Hypothalamus (tissue), 51 donors: ENCODE results near the gene DOCK3.

Experiments used
- DNase-seq, 51 donors: peaks; one replicate each; lab custom pipeline; 2025; lab: John Stamatoyannopoulos, UW

The DOCK3 gene, protein sequence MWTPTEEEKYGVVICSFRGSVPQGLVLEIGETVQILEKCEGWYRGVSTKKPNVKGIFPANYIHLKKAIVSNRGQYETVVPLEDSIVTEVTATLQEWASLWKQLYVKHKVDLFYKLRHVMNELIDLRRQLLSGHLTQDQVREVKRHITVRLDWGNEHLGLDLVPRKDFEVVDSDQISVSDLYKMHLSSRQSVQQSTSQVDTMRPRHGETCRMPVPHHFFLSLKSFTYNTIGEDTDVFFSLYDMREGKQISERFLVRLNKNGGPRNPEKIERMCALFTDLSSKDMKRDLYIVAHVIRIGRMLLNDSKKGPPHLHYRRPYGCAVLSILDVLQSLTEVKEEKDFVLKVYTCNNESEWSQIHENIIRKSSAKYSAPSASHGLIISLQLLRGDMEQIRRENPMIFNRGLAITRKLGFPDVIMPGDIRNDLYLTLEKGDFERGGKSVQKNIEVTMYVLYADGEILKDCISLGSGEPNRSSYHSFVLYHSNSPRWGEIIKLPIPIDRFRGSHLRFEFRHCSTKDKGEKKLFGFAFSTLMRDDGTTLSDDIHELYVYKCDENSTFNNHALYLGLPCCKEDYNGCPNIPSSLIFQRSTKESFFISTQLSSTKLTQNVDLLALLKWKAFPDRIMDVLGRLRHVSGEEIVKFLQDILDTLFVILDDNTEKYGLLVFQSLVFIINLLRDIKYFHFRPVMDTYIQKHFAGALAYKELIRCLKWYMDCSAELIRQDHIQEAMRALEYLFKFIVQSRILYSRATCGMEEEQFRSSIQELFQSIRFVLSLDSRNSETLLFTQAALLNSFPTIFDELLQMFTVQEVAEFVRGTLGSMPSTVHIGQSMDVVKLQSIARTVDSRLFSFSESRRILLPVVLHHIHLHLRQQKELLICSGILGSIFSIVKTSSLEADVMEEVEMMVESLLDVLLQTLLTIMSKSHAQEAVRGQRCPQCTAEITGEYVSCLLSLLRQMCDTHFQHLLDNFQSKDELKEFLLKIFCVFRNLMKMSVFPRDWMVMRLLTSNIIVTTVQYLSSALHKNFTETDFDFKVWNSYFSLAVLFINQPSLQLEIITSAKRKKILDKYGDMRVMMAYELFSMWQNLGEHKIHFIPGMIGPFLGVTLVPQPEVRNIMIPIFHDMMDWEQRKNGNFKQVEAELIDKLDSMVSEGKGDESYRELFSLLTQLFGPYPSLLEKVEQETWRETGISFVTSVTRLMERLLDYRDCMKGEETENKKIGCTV (N-terminal part only)

DNA sequence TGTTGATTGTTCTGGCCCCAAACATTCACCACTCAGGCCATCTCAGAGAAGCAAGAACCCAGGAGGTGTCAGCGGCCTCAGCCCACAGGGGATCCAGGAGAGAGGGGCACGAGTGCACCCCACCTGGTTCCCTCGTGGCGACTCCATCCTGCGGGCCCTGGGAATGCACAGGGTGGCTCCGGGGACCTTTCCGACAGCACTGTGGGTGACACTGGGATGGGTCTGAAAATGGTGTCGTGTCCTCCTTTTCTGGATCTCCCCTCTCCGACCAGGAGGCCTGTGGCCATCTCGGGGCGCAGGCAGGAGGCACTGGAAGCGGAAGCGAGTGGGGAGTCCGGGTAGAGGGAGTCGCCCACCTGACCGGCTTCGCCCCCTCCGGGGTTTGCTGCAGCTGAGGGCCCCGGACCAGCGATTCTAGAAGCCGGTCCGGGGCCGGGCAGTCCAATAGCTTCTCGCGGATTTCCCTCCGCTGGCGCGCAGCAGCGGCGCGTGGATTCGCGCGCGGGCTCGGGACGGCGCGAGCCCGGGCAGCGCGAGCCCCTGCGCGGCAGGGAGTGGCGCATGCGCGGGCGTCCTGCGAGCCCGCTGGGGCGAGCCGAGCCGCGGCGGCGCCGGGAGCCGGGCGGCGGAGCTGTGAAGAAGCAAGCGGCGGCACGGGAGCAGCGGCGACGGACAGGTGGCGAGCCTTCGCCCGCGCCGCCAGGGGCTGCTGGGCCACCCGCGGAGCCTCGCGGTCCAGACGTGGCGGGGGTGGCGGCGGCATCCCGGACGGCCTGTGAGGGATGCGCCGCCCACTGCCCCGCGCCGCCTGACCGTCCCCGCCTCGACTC is at the start of gene DOCK3:
TSS of gene DOCK3 (plus strand) at position 579 of the 830 bp plus-strand sequence. CDS start 337 bp downstream, outside the sequence.
- DNase-seq, result peak in 37 of 51 donors; percentile 7 to 74 (median 45)

DNA sequence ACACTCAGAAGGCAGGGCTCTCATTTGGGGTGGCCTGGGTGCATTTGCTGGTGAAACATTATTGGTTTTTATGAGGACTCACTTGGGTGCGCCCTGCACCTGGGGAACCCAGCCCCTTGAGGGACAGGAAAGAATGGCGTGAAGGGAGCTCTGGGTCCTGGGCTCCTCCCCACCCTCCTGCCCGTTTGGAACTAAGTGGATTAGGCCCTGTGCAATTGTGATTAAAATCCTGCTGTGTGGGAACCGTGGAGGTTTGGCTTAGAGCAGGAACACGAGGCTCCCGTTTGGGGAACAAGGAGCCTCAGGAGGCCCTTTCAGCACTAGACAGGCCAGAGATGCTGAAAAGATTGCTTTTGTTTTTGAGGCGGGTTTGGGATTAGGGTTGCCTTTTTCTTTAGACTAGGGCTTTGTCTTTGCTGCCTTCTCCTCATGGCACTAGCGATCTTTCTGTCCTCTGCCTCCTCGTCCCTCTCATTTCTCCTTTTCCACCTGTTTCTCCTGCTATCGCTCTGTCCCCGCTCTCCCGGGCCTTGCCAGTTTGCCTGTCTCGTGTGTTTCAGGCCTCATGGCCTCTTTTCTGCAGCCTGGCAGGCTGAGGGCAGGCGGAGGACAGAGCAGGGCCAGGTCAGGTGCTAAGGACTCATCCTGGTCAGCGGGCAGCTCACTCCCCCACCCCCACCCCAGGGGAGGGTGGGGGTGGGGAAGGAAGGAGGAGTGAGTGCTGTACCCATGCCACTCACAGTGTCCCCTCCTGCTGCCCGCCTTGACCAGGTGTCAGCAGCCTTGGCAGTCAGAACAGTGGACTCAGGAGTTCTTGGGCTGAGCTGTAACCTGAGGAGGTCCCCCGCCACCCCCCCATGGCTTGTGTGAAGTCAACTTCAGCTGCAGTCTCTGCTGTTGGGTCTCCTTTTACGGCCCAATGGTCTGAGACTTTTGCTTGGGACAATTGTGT is 49.2 kb upstream of the DOCK3 start:
- DNase-seq, result no peak

DNA sequence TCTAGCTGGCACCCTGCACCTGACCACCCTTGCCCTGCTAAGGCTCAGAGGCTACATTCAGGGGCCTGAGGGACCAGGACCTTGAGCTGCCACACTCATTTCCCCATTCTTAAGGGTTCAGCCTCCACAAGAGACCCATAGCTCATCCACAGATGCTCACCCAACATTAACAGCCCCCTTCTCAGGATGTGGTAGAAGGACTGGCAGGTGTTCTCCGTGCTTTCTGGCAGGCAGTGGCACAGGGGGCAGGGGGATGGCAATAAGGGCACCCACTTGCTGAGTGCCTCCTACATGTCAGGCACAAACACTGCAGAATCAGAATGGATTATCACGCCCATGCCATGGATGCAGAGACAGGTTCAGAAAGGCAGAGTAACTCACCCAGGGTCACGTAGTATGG is 48.3 kb upstream of the DOCK3 start:
- DNase-seq, result no peak

- peak in 18 of 51 donors; percentile 8 to 55 (median 26) for DNase-seq
Observed at GRCh38 chr3:50627407-50628051, 47.2 kb upstream of the DOCK3 start.

DNA sequence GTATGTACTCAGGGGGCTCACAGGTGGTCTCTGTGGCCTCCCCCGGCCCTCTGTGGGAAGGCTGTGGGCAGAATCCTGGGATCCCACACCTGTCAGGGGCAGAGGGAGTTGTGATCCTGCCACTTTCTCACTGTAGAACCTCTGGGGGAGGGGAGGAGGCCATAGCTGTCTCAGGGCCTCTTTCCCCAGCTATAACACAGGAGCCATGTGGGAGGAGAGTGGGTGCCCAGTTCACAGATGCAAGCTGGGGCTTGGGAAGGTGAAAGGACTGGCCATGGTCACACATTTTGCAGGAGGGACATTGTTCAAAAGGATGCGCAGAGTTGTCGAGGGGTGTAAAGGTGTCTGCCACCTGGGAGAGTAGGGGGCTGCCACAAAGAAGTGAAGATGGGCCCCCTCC is 46.1 kb upstream of the DOCK3 start:
- DNase-seq, result no peak

DNA sequence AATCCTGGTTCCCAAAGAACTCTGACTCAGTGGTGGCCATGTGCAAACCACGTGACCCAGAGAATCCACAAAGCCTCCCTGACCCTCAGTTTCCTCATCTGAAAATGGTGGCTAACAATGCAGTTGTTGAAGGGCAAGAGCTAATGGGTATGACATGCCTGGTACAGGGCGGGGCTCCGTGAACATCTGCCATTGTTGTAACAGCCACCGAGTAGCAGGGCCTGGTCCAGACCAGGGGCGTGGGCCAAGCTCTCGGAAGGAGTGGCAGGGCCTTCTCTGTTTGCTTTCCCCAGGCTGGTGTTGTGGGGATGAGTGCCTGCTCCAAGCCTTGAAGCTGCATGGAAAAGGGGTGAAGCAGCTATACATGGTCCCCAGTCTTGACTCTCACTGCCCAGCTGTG is 44.3 kb upstream of the DOCK3 start:
- DNase-seq, result no peak

DNA sequence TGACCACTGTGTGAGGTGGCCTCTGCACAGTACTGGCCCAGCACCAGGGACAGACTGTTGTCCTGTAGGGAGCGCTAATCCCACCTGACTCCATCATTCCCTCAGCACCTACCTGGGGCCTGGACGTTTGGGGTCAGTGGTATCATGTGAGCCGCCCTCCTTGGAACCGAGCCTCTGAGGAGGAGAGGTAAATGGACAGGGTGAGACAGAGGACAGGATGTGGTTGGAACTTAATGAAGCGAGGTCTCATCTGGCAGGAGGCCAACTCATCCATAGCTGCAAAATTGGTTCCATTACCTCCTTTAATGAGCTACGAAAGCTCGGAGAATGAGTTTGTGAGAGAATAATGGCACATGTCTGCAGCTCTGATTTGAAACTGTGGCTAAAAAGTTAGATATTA is 43.9 kb upstream of the DOCK3 start:
- no peak for DNase-seq

- no peak for DNase-seq
Observed at GRCh38 chr3:50632450-50632849, 42.3 kb upstream of the DOCK3 start.

DNA sequence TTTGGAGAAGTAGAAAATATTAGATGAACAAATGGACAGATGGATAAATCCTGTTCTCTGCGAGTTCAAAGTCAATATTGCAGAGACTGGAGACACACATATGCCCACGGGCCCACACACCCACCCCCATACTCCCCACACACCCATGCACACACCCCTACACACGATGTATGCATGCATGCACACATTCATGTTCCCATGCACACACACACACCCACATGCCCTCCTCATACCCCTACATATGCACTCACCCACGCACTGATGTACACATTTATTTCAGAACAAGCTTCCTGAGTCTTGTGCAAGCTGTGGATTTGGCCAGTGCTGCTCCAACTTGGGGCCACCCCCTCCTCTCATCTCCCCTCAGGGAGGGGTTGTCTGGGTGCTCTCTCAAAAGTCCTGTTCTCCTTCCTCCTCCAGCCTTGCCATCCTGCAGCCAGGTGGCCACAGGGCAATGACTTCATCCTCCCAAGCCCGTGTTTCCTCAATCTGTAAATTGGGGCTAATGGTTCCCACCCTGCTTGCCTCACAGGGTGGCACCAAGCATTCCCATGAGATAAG is 41.4 kb upstream of the DOCK3 start:
- no peak for DNase-seq

DNA sequence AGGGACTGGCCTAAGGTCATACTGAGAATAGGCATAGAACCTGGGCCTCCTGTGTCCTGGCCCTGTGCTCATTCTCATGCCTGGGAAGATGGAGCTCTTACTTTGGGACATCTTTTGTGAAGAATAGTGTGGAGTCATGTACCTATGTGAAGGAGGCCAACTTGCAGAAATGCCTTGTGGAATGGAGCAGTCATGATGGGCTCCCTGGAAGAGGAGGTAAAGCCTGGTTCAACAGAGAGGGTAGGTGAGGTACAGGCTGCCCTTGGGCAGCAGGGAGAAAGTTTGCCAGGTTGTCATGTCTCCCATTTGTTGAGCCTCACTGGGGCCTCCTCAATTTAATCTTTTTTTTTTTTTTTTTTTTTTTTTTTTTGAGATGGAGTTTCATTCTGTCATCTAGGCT is 39.7 kb upstream of the DOCK3 start:
- no peak for DNase-seq

DNA sequence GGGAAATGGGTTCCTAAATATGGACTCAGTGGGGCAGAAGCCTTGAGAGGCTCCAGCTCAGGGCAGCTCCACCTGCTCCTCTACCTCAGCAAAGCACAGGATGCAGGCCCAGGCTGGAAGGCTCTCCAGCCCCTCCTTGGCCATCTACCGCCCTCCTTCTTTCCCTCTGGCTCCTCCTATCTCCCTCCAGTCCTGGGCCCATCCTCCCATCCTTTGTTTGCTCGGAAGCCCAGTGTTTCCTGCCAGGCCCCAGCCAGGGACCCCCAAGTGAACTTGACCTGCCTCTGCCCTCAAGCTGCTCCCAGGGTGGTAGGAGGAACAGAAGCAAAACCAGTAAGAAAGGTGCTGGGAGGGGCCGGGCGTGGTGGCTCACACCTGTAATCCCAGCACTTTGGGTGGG is 37.7 kb upstream of the DOCK3 start:
- no peak for DNase-seq

DNA sequence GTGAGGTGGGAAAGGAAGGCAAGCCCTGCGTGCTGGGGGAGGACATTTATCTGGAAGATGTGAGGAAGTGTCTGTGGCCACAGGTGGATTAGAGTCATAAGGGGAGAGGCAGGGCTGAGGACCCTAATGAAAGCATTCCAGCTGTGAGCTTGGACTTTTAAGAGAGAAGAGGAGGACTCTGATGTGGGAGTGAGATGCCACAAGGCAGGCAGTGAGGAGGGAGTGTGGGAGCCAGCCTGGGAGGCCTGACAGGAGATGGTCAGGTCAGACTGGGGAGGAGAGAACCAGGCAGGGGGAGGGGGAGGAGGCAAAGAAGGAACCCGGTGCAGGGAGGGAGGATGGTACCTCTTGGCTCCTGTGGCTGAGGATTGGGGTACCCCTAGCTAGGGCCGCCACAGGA is 36.8 kb upstream of the DOCK3 start:
- no peak for DNase-seq

DNA sequence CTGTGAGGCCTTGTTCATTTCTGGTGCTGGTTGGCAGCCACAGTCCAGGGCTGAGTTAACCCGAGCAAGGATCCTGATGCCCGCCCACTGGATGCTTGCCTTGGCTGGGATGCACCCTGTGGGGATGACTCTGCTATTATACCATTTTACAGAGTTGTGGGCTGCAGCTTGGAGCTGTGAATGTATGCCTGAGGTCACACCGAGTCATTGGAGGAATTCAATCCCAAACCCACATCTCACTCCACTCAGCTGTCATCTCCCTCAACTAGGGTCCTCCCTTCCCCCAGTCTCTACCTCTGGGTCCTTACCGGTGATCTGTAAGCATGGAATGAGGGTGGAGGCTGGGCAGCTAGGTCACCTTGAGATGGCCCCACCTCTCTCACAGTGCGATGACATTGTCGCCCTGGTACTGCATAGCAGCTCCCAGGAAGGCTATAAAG is 35.7 kb upstream of the DOCK3 start:
- DNase-seq, result peak in 1 of 51 donors; percentile 23

GRCh38 chr3:50642382-50642781 is 32.3 kb upstream of the DOCK3 start:
- no peak for DNase-seq

GRCh38 chr3:50644561-50644960 is 30.2 kb upstream of the DOCK3 start:
- DNase-seq, result peak in 1 of 51 donors; percentile 16

GRCh38 chr3:50645378-50645777 is 29.3 kb upstream of the DOCK3 start:
- DNase-seq, result no peak

DNA sequence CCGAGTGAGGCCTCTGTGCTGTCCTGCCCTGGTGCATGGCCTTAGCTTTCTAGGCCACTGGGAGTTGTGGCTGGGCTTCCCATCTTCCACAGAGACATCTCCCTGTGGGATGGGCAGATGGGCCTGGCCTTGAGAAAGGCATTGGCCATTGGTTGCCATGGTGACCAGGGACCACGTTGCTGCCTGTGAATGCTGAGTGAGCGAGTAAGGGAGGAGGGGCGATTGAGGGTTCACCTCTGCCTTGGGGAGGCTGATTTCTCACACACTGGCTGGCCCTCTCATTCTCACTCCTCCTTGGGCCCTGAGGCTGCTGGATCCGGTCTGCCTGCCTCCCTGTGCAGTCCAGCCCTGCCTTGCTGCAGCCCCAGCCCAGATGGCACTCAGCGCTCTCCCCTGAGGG is 26.4 kb upstream of the DOCK3 start:
- peak in 21 of 51 donors; percentile 4 to 59 (median 26) for DNase-seq

- no peak for DNase-seq
Observed at GRCh38 chr3:50648944-50649343, 25.8 kb upstream of the DOCK3 start.
